HEK293T (cell line): ENCODE measurements around the gene RASAL3.
"Not testable (repeated sequence)": the region's sequence is repeated elsewhere in the genome, so short reads cannot be mapped to it uniquely, and the experiment has no call there.

ENCODE experiments used
- CTCF ChIA-PET: fragments of 350-600 bp; formaldehyde crosslinking; extraction: SDS; loops from one replicate; lab custom pipeline; 2021; ENCODE audit warnings: antibody characterized with exemption, inconsistent platforms; lab: Yijun Ruan, JAX
- POLR2A ChIA-PET: fragments of 350-600 bp; formaldehyde crosslinking; extraction: SDS; loops from one replicate; lab custom pipeline; 2020; ENCODE audit warnings: antibody characterized with exemption, inconsistent platforms; lab: Yijun Ruan, JAX
- DNase-seq: peaks from one replicate; pipeline ENCODE4 v3.0.0; 2012; ENCODE audit warnings: mixed read lengths; ENCODE audit errors: extremely low spot score
- ARNT ChIP-seq: fragments of 450-650 bp; IDR thresholded peaks from 2 replicates; pipeline ENCODE4 v1.6.1; 2017; ENCODE audit warnings: mild to moderate bottlenecking
- BHLHE40 ChIP-seq: fragments of 450-650 bp; IDR thresholded peaks from 2 replicates; pipeline ENCODE4 v1.6.1; 2016; ENCODE audit warnings: mild to moderate bottlenecking, moderate library complexity, borderline replicate concordance
- CTBP1 ChIP-seq: fragments of 450-650 bp; IDR thresholded peaks from 2 replicates; pipeline ENCODE4 v1.6.1; 2016; ENCODE audit warnings: borderline replicate concordance
- ELF4 ChIP-seq: fragments of 450-650 bp; IDR thresholded peaks from 2 replicates; pipeline ENCODE4 v1.6.1; 2017; ENCODE audit warnings: antibody characterized with exemption
- FOXA1 ChIP-seq: fragments of 450-650 bp; IDR thresholded peaks from 2 replicates; pipeline ENCODE4 v1.6.1; 2016; ENCODE audit warnings: mild to moderate bottlenecking
- FOXK2 ChIP-seq: fragments of 450-650 bp; IDR thresholded peaks from 2 replicates; pipeline ENCODE4 v1.6.1; 2016; ENCODE audit warnings: mild to moderate bottlenecking
- FOXM1 ChIP-seq: fragments of 450-650 bp; IDR thresholded peaks from 2 replicates; pipeline ENCODE4 v1.6.1; 2017; ENCODE audit warnings: mild to moderate bottlenecking, borderline replicate concordance
- HDGF ChIP-seq: fragments of 450-650 bp; IDR thresholded peaks from 2 replicates; pipeline ENCODE4 v1.6.1; 2017; ENCODE audit warnings: antibody characterized with exemption, borderline replicate concordance
- L3MBTL2 ChIP-seq: fragments of 450-650 bp; conservative IDR thresholded peaks from 2 replicates; pipeline ENCODE4 v1.6.1; 2016; ENCODE audit warnings: mild to moderate bottlenecking
- LEF1 ChIP-seq: fragments of 450-650 bp; IDR thresholded peaks from 2 replicates; pipeline ENCODE4 v1.6.1; 2017; ENCODE audit warnings: mild to moderate bottlenecking, borderline replicate concordance
- NFRKB ChIP-seq: fragments of 450-650 bp; IDR thresholded peaks from 2 replicates; pipeline ENCODE4 v1.6.1; 2016; ENCODE audit warnings: mild to moderate bottlenecking, moderate library complexity
- SP1 ChIP-seq: fragments of 450-650 bp; IDR thresholded peaks from 2 replicates; pipeline ENCODE4 v1.6.1; 2017
- SUZ12 ChIP-seq: fragments of 450-650 bp; IDR thresholded peaks from 2 replicates; pipeline ENCODE4 v1.6.1; 2016; ENCODE audit warnings: mild to moderate bottlenecking
- TARDBP ChIP-seq: fragments of 450-650 bp; IDR thresholded peaks from 2 replicates; pipeline ENCODE4 v1.6.1; 2016
- ZNF384 ChIP-seq: fragments of 450-650 bp; IDR thresholded peaks from 2 replicates; pipeline ENCODE4 v1.6.1; 2016
- TF ChIP-seq, protein P1 (sequence below): fragments of 450-650 bp; IDR thresholded peaks from 2 replicates; pipeline ENCODE4 v1.6.1; 2016

Gene RASAL3

GRCh38 chr19:15475169-15475568 is 10.8 kb upstream of the RASAL3 start:
- TF ChIP-seq SUZ12 (no peak), ELF4 (no peak), LEF1 (no peak), NFRKB (no peak), CTBP1 (no peak), SP1 (no peak), ZNF384 (no peak), TARDBP (no peak), L3MBTL2 (no peak), FOXK2 (no peak), FOXM1 (no peak), ARNT (no peak), BHLHE40 (no peak)
- TF ChIP-seq, protein P1, sequence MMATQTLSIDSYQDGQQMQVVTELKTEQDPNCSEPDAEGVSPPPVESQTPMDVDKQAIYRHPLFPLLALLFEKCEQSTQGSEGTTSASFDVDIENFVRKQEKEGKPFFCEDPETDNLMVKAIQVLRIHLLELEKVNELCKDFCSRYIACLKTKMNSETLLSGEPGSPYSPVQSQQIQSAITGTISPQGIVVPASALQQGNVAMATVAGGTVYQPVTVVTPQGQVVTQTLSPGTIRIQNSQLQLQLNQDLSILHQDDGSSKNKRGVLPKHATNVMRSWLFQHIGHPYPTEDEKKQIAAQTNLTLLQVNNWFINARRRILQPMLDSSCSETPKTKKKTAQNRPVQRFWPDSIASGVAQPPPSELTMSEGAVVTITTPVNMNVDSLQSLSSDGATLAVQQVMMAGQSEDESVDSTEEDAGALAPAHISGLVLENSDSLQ: no peak
- no peak for DNase-seq
- POLR2A ChIA-PET: no interaction called here
- CTCF ChIA-PET: interaction anchor here (0.6 kb wide), 1 partner anchor 235 kb away, joined by 3 read pairs; no protein-coding TSS in a partner anchor

GRCh38 chr19:15473821-15474220 is 9.5 kb upstream of the RASAL3 start:
- CTCF ChIA-PET, POLR2A ChIA-PET, DNase-seq: not testable (repeated sequence)

DNA sequence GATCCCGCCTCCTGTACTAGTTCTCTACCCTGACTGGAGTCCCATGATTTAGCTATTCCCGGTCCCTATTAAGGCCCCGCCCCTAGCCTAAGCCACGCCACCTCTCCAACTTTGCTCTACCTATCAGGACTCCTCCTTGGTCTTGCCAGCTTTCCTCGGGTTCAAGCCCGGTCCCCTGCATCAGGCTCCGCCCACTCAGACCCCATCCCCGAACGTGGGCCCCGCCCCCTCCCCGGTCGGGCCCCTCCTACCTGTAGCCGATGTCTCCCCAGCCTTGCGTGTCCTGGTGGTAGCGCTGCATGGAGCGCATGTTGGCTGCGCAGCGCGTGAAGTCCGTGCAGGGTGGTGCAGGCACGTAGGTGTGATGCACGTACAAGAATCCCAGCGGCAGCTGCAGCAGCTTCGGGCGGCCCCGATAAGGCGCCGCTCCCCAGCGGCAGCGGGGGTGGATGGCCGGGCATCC is 7.3 kb upstream of the RASAL3 start:
- CTCF ChIA-PET: no interaction called here
- POLR2A ChIA-PET: no interaction called here
- no peak for DNase-seq
- TF ChIP-seq CTBP1 (no peak), FOXK2 (no peak), FOXM1 (no peak), ZNF384 (no peak), LEF1 (no peak)
- TF ChIP-seq, protein P1: no peak

DNA sequence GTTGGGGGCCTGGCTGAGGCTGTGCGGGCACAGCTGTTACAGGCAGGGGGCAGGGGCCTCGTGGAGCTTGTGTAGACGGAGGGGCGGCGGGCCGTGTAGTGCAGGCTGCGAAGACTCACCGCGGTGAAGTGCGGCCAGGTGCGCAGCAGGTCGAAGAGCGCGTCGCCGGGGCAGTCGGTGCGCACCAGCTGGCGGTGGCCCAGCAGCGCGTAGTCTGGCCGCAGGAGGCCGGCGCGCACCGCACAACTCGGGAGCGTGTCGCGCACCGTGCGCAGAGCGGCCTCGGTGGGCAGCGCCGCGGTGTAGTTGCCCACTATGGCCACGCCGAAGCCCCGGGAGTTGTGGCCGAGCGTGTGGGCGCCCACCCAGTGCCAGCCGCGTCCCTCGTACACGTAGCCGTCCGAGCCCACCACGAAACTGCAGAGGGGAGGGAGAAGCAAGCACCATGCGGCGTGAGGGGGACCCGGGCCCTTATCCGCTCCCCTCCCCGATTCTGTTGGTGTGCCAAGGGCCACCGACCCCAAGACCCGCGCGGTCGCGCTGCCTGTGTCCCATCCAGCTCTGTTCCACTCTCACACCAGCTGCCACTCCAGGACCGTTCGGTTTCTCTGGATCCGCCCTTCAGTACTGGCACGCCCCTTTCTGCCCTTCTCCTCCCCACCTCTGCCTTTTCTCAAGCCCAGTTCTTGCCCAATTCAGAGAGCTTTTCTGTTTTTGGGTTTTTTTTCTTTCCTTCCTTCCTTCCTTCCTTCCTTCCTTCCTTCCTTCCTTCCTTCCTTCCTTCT is 5.4 kb upstream of the RASAL3 start:
- DNase-seq: no peak
- TF ChIP-seq ELF4: no peak
- POLR2A ChIA-PET: no interaction called here
- CTCF ChIA-PET: interaction anchor here (0.8 kb wide), 1 partner anchor 10 kb away, joined by 3 read pairs; no protein-coding TSS in a partner anchor

GRCh38 chr19:15468675-15469512 is 4.5 kb upstream of the RASAL3 start:
- ChIA-PET CTCF (interaction anchor here (0.8 to 1.2 kb wide), 2 partner anchors 11 to 87 kb away, joined by 3 read pairs; no protein-coding TSS in a partner anchor), POLR2A (no interaction called here)
- no peak for DNase-seq
- TF ChIP-seq LEF1 (no peak), L3MBTL2 (no peak), FOXA1 (no peak), FOXM1 (no peak), FOXK2 (no peak), NFRKB (no peak), ZNF384 (no peak), SUZ12 (no peak), SP1 (no peak), CTBP1 (no peak), HDGF (no peak), BHLHE40 (no peak), ARNT (no peak), ELF4 (no peak), TARDBP (no peak)
- TF ChIP-seq, protein P1: no peak

- no peak for DNase-seq
- ChIA-PET CTCF (interaction anchor here (1.2 kb wide), 1 partner anchor 88 kb away, joined by 3 read pairs; no protein-coding TSS in a partner anchor), POLR2A (no interaction called here)
- no peak for TF ChIP-seq FOXA1
- TF ChIP-seq L3MBTL2: no peak
- no peak for TF ChIP-seq TARDBP
- TF ChIP-seq LEF1: no peak
- no peak for TF ChIP-seq CTBP1
- TF ChIP-seq, protein P1: no peak
- TF ChIP-seq FOXK2: no peak
- no peak for TF ChIP-seq ZNF384
Observed at GRCh38 chr19:15467734-15468214, 3.4 kb upstream of the RASAL3 start.
